ENCODE data around the gene TMEM17.

Gene TMEM17

GRCh38 chr2:62465741-62466502 is 40.1 kb downstream of the TMEM17 start:
- no peak for DNase-seq (ENCODE audit: low read depth)
- TF ChIP-seq CTCF (conservative IDR thresholded peaks at IDR 0.05; ENCODE audit: low read depth, low read length) = no peak
- no peak overlapping the region for H3K4me3 ChIP-seq (ENCODE audit: low read length)

- no peak for TF ChIP-seq CTCF (conservative IDR thresholded peaks at IDR 0.05; ENCODE audit: low read depth, low read length)
- no peak overlapping the region for H3K4me3 ChIP-seq (ENCODE audit: low read length)
Observed at GRCh38 chr2:62465039-62465740, 40.8 kb downstream of the TMEM17 start.

GRCh38 chr2:62464221-62465007 is 41.6 kb downstream of the TMEM17 start:
- DNase-seq (ENCODE audit: low read depth) = no peak
- no peak for TF ChIP-seq CTCF (conservative IDR thresholded peaks at IDR 0.05; ENCODE audit: low read depth, low read length)
- no peak overlapping the region for H3K4me3 ChIP-seq (ENCODE audit: low read length)

More at GRCh38 chr2:62465039-62465740, 40.8 kb downstream of the TMEM17 start:
- DNase-seq (ENCODE audit: low read depth) = no peak

- H3K4me3 ChIP-seq (ENCODE audit: low read length) = no peak overlapping the region
- DNase-seq (ENCODE audit: low read depth) = no peak
- no peak for TF ChIP-seq CTCF (conservative IDR thresholded peaks at IDR 0.05; ENCODE audit: low read depth, low read length)
Observed at GRCh38 chr2:62462211-62462610, 43.8 kb downstream of the TMEM17 start.

- no peak for TF ChIP-seq CTCF (conservative IDR thresholded peaks at IDR 0.05; ENCODE audit: low read depth, low read length)
- DNase-seq (ENCODE audit: low read depth) = peak; percentile 67
- no peak overlapping the region for H3K4me3 ChIP-seq (ENCODE audit: low read length)
Observed at GRCh38 chr2:62461707-62462106, 44.3 kb downstream of the TMEM17 start.

GRCh38 chr2:62461017-62461553 is 44.9 kb downstream of the TMEM17 start:
- no peak overlapping the region for H3K4me3 ChIP-seq (ENCODE audit: low read length)
- no peak for TF ChIP-seq CTCF (conservative IDR thresholded peaks at IDR 0.05; ENCODE audit: low read depth, low read length)
- DNase-seq (ENCODE audit: low read depth) = no peak

Measured in retinal pigment epithelial cell (primary cell).